GM18505 (cell line): ENCODE results near the gene EZR.

Source experiments
- ATAC-seq: cut with Tn5 transposase; IDR thresholded peaks from one replicate; pipeline ENCODE4 v1.9.1; 2021; ENCODE audit not compliant: unreplicated experiment
- POLR2A ChIP-seq: IDR thresholded peaks from 4 replicates; pipeline ENCODE4 v1.6.1; 2011; ENCODE audit warnings: borderline replicate concordance; ENCODE audit not compliant: insufficient read depth, insufficient read length; ENCODE audit errors: extremely low read depth

Gene EZR

GRCh38 chr6:158758941-158759479 is 60.2 kb downstream of the EZR start:
- no peak for ATAC-seq
- TF ChIP-seq POLR2A = no peak

DNA sequence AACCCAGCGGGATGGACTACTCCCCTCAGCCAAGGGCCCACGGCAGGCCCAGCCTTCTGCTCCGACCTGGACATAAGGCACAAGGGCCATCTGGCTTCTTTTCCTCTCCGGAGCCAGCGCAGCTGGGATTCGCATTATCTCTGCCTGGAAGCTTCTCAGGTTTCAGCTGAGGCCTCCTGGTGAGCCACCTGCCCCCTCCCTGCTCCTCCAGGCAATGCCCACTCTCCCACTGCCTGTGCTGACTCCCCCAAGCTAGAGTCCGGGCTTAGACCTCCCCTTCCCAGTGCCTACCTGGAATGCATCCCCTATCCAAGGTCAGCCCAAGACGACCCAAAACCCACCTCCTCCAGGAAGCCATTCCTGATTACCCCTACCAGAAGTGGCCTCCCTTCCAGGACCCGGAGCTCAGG is 60.7 kb downstream of the EZR start:
- no peak for ATAC-seq
- TF ChIP-seq POLR2A = no peak

DNA sequence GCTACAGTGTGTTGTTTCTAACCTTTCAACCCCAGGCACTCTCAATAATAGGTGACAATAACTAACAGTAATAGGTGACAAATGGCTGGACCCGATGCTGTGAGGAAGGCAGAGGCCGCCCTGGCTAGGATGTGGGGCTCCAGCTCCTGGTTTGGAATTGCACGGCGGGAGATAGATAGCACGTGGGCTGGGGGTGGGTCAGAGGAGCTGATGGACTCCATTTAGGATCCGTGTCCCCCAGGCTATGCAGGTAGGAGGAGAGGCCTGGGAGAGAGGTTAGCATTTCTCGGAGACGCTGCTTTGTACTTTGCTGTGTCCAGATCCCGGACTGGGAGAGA is 61.4 kb downstream of the EZR start:
- TF ChIP-seq POLR2A = no peak
- no peak for ATAC-seq

- no peak for ATAC-seq
- TF ChIP-seq POLR2A = no peak
Measured at GRCh38 chr6:158756977-158757752, 62.0 kb downstream of the EZR start.

GRCh38 chr6:158756126-158756525 is 63.0 kb downstream of the EZR start:
- TF ChIP-seq POLR2A = no peak
- no peak for ATAC-seq

GRCh38 chr6:158755636-158756035 is 63.5 kb downstream of the EZR start:
- no peak for ATAC-seq

DNA sequence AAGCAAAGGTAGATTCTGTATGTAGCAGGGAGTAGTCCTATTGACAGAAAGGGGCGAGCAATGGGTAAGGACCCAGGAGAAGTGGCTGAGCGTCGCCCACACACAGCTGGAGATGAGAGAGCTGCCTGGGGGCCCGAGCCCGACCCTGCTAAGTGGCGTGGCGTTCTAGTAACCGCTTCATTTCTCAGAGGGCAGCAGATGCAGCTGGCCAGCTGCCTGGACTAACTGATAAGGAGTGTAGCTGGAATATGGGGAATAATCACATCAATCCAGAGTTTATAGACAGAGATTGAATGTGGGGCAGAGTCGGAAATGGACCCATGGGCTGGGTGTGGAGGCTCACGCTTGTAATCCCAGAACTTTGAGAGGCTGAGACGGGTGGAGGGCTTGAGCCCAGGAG is 64.4 kb downstream of the EZR start:
- ATAC-seq = no peak
- no peak for TF ChIP-seq POLR2A

More at GRCh38 chr6:158755636-158756035, 63.5 kb downstream of the EZR start:
- no peak for TF ChIP-seq POLR2A

DNA sequence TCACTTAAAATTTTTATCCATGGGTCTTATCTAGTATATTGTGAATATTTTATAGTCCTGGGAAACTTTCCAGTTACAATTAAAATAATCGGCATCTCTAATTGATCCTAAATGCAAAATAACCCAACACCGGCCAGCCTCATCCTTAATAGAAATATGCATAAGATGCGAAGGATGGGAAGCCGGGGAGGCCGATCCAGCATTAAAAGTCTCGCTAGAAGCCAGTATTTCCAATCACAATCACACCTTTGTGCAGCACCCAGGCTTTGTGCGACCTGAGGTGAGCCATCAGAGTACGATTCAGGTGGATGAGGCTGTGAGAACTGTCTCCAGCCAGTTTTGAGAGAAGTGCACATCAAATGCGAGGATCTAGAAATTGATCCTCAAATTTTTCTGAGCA is 65.4 kb downstream of the EZR start:
- ATAC-seq = no peak
- no peak for TF ChIP-seq POLR2A

DNA sequence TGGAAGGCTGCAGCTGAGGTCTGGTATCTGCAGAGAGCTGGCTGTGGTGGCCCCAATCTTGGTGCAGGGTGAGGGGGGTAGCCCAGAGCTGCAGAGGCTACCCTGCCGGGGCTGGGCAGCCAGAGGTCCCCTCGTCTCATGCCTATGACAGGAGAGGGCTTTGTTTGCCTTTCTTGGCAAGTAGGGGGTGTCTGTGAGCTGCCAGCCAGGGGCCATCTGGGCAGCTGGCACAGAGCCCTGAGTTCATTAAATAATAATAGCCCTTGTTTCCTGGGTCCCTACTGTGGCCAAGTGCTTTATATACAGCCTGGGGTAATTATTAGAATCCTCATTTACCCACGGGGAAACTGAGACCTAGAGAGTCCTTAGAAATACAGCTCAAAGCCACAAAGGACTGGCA is 66.6 kb downstream of the EZR start:
- no peak for ATAC-seq
- no peak for TF ChIP-seq POLR2A

- TF ChIP-seq POLR2A = no peak
- ATAC-seq = no peak
Measured at GRCh38 chr6:158751921-158752320, 67.2 kb downstream of the EZR start.

DNA sequence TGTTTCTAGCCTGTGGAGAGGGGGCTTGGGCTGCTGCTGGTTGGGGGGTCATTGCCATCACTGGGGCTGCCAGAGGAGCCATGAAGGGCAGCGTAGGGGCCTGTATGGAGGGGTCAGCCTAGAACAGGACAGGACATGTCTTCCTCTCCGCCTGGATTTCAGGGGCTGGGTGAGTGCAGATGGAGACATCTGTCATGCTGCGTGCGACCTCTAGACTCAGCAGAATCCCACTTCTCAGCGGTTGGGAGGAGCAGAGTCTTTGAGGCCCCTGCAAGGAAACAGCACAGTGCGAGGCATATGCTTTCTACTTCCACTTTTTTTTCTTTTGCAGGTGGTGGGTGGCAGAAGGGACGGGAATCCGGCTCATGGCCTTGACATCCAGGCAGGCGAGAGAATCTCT is 67.9 kb downstream of the EZR start:
- no peak for ATAC-seq
- no peak for TF ChIP-seq POLR2A

GRCh38 chr6:158744986-158745430 is 74.2 kb downstream of the EZR start:
- no peak for TF ChIP-seq POLR2A
- no peak for ATAC-seq

DNA sequence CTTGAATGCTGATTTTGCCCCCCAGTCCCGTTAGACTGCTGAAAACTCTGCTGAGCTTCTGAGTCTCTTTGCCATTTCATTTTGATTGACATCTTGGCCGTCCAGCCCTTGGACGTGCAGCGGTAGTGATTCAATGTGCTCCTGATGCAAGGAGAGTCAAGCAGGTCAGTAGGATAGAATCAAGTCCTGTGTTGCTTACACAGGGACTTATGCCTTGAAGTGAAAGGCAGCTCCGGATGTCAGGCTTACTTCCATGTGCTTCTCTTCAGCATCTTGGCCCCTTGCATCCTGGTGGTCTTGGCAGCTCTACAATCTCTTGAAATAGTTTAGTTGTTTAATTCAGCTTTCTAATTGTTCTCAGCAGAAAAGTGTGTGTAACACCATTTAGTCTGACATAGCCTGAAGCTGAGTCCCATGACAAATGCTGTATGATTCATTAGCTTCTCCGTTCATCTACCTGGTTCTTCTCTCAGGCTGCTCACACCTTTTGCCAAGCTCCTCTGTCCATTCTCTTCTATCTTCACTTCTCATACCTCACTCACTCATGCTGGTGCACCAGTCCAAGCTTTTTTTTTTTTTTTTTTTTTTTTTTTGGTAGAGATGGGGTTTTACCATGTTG is 76.0 kb downstream of the EZR start:
- TF ChIP-seq POLR2A = no peak
- ATAC-seq = no peak

- no peak for ATAC-seq
- no peak for TF ChIP-seq POLR2A
Measured at GRCh38 chr6:158739673-158740072, 79.5 kb downstream of the EZR start.
